ENCODE data around the gene C6orf136.

The C6orf136 gene

GRCh38 chr6:30686908-30687658 lies 40.1 kb downstream of the C6orf136 start:
- peak; percentile 80 for DNase-seq (ENCODE audit: low spot score)

GRCh38 chr6:30687659-30688431 lies 40.9 kb downstream of the C6orf136 start:
- no peak for DNase-seq (ENCODE audit: low spot score)

GRCh38 chr6:30688569-30688968 lies 41.6 kb downstream of the C6orf136 start:
- DNase-seq (ENCODE audit: low spot score), result no peak

DNA sequence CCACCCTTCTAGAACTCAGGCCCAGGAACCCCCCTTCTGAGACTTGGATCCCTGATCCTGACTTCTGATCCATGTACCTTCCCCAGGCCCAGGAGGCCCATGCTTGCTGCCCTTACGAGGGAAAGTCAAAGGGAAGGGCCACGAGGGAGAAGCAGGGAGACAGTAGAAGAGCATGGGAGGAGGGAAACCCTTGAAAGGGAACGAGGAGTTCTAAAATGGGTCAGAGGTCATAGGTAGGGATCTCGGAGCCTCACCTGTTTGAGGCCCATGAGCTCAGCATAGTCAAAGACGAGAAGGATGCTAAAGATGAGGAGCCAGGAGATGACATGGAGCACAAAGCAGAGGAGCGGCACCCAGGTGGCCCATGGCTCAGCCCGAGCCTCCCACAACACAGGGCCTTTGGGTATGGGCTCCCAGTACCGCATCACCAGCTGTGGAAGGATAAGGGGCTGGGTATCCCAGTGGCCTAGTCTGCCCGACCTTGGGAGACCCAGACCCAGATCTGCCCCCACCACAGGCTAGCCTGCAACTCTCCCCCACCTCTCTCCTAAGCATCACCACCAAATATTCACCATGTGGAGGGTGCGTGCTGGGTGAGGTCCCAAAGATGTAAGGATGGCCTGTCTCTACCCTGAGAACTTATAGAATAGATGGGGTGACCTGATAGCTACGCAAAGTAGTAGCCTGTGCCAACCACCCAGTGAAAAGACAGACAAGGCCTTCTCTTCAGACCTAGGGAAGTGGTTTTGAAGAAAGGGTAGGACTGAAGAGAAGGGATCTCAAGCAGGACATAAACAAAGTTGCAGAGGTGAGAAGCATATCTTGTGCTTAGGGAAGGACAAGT lies 42.3 kb downstream of the C6orf136 start:
- DNase-seq (ENCODE audit: low spot score), result no peak

GRCh38 chr6:30689985-30690384 lies 43.1 kb downstream of the C6orf136 start:
- DNase-seq (ENCODE audit: low spot score), result no peak

DNA sequence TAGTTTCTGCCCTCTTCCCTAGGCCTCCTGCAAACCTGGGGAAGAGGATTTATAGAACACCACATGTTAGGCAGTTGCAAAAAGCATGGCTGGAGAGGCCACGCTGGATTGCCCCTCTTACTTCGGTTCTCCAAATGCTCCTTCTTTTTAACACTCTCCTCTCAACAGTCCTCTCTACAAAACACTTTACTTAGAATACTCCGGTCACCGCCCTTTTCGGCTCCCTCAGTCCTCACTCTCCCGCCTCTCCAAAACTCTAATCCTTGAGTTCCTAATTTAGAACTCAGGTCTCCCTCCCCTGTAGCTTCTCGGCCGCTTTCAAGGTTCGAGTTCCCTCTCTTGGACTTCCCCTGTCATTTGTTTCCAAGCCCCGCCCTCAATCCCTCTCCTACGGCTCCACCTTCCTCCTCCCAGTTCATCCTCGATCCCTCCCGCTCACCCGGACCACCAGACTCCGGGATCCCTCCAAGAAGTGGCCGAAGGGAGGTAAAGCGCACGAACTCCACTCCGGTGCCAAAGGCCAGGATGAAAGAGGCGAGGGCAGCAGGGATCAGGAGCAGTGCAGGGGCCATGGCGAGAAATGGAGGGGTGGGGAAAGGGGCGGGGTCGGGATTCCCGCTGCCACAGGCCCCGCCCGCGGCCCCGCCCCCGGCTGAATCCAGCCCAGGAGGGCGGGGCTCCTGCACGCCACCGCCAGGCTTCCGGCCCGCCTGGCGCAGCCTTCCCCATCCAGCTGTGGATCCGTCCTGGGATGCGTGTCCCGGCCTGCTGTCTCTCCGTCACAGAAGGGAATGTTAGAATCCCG lies 43.7 kb downstream of the C6orf136 start, which contains the start of gene NRM:
Gene NRM, minus strand, starts transcription at position 582 of the 805 bp plus-strand sequence. Its CDS starts 10 bp downstream, at position 572.
- DNase-seq (ENCODE audit: low spot score), result peak; percentile 58

DNA sequence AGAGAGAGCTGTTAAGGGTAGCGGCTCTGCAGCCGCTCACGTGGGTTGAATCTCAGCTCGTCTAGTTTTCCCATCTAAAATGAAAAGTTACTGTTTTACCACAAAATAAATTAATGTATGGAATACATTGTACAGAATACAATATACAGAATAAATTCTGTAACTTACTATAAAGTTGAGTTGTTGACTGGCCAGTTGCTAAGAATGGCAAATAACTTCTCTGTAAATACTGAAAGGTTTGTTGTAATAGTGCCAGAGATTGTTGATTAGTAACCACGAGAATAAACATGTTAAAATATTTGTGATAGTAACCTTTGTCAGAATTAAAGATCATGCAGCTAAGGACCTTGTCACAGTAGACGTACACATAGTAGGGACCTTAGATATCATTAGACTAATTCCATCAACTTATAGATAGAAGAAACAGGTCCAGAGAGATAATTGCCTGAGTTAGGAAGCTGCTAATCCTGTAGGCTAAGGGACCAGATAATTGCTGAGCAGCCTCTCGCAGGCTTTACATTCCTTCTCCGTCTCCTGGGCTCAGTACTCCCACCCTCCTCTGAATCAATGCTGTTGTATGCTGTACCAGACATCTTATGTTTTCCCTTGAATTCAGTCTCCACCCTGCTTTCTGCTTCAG lies 44.4 kb downstream of the C6orf136 start:
- DNase-seq (ENCODE audit: low spot score), result no peak

DNA sequence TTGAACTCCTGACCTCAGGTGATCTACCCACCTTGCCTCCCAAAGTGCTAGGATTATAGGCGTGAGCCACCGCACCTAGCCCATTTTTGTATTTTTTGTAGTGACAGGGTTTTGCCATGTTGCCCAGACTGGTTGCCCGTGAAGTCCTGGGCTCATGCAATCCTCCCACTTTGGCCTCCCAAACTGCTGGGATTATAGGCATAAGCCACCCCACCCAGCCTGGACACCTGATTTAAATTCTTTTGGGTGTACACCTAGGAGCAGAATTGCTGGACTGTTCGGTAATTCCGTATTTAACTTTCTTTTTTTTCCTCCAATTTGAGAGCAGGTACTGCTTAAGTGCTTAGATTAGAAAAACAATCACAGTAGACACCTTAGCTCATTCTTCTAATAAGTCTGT lies 49.5 kb downstream of the C6orf136 start:
- DNase-seq (ENCODE audit: low spot score), result no peak

DNA sequence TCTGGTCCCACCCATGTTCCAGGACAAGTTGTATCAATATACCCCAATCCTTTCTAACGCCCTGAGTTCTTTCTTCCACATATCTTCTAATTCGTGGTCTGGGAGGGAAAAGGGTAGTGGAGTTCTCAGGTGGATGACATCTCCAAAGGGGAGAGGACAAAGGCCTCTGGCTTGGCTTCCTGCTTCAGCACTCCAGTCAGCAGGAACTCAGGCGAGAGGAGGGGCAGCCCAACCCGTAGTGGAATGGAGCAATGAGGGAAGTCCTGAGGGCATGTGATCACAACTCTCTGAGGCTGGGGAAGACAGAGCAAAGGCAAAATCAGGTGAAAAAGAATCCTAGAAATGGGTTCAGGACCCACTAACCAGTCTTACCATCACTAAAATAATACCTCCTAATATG lies 53.4 kb downstream of the C6orf136 start:
- DNase-seq (ENCODE audit: low spot score), result no peak
